ENCODE results near the gene ZFR2.

Gene ZFR2

DNA sequence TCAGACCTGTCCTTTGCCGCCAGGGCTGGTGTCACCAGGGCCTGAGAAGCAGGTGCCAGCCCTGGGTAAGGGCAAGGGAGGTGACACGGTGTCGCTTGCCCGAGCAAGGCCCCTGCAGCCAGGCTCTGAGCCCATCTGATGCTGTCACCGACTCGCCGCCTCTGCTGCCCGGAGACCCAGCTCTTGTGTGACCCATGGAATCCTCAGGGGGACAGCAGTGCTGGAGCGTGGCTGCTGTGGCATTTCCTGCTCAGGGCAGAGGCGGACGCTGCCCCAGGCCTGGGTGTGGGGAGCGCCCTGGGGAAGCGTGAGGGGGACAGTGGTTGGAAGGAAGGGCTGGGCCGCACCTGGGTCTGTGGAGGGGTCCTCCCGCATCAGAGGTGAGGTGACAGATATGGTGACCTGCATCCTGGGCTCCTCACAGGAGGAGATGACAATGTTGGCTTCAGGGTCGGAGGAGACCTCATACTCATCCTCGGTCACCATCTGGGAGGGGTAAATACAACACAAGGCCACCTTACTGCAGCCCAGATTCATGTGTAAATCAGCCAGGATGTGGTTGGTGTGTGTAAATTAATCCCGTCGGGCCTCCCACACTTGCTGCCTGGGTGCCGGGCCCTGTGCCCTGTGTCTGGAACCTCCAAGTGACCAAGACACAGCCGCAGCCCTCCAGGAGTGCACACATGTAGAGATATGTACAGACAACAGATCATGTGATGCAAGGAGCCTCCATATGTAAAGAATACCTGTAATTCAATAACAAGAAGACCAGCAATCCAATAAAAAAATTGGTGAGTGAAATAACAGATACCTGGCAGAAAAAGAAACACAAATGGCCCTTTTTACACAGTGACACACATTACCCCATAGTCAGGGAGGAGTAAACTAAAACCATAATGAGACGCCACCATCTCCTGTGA, 55.1 kb downstream of the ZFR2 start:
- no peak for DNase-seq (ENCODE audit: low spot score)

DNA sequence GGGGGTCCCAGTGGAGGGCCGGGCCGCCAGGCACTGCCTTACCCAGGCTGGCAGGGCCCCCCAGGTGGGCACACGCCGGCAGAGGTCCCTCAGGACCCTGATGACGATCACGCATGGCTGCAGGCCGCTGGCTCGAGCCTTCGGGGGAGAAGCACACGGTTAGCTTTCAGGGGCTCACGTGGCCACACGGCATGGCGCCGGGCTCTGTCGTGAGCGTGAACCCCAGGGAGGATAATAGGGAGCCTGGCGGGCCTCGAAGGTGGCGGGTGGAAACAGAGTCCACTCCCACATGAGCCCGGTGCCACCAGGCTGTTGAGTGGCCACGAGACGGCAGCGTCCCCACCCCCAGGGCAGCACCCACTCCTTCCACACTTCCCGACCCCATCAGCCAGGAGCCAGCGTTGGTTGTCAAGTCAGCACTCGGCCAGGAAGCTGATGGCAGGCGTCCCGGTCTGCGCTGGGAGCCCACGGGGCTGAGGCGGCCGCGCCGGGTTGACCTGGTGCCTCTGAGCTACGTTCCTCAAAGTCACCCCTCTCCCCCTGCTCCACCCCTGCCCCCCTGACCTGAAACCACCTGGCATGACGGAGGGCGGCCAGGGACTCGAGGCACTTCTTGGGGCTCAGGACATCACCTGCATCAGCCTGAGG, 58.0 kb downstream of the ZFR2 start:
- DNase-seq (ENCODE audit: low spot score): no peak

DNA sequence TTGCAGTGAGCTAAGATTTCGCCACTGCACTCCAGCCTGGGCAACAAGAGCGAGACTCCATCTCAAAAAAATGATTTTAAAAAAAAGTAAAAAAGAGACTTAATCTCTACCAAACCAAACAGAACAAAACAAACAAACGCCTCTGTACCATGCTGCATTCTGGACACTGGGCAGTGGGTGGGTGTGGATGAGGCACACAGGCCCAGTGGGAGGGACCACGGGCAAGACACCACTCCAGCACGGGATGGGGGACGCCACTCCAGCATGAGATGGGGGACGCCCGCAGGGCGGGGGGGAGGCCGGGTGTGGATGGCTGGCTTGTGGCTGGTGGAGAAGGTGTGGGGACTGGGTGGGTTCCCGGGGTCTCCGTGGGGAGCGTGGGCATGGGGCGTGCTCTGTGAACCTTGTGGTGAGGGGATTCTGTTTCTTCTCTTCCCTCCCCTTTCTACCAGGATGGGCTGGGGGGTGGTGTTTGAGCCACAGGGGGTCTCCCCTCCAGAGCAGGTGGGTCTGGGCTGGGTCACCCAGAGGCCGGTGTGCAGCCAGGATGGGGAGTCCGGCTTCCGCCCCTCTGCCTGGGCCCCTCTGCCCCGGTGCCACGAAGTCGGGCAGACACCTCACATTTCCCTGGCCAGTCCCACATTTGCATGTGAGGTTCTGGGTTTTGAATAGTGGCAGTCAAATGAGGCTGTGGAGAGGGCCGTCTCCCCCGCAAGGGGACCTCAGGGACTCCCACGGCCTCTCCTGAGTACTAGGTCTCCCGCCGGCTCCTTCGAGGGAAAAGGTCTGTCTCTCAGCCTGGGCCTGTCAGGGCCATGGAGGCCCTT, 58.7 kb downstream of the ZFR2 start:
- no peak for DNase-seq (ENCODE audit: low spot score)

DNA sequence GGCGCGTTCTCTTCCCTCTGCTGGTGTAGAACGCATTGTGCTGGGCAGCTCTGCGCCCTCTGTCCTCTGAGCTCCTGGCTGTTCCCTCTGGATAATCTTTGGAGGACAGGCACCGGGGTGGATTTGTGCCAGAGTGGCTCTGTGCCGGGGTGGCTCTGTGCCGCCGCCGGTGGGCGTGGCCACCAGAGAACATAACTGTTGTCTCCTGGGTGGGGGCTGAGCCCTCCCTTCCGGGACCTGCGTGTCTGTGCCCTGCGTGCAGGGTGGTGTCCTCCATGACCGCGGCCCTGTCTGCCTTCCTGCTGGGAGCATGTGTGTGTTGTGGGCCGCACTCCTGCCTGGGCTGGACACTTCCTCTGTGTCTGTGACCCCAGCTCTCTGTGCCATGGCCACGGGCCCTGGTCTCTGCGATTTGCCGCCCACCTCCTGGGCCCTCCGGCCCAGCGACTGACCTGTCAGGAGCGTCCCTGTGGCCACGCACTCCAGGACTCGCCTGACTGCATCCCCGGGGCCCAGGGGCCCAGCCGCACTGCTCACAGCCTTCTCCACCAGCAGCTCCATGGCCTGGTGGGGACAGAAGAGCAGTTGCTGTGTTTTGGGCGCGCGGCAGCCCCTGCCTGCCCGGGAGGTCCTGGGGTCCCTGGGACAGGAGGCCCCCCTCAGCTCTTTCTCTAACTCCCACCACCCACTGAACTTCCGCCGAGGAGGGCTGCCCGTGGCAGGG, 60.3 kb downstream of the ZFR2 start:
- no peak for DNase-seq (ENCODE audit: low spot score)

DNA sequence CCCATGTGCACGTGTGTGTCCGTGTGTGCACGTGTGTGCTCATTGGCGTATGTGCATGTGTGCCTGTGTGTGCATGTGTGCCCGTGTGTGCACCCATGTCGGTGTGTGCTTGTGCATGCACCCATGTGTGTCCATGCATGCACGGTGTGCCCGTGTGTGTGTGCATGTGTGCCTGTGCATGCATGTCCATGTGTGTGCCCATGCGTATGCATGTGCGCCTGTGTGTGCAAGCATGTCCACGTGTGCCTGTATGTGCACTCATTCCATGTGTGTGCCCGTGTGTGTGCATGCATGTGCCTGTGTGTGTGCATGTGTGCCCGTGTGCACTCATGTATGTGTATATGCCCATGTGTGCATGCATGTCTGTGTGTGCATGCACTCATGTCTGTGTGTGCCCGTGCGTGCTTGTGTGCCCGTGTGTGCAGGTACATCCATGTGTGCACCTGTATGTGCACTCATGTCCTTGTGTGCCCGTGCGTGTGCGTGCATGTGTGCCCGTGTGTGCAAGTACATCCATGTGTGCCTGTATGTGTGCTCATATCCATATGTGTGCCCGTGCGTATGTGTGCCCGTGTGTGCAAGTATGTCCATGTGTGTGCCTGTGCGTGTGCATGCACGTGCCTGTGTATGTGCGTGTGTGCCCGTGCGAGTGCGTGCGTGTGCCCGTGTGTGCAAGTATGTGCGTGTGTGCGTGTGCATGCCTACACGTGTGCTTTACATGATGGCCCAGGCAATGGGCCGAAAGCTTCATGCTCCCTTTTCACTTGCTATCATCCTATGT, 61.1 kb downstream of the ZFR2 start:
- DNase-seq (ENCODE audit: low spot score): no peak

DNA sequence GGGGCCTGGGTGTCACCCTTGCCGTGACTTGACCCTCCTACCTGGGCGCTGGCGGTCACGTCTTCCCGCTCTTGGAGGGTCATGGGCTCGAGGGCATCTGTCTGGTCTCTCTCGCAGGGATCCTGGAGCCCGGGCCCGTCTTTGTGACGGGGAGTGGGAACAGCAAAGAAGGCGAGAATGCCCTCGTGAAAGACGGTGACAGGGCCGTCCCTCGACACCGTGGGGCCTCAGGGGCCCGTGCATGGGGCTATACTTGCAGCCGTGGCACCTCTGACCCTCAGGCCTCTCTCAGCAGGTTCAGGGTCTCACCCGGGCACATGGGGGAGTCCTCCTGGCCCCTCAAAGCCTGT, 61.7 kb downstream of the ZFR2 start:
- no peak for DNase-seq (ENCODE audit: low spot score)

DNA sequence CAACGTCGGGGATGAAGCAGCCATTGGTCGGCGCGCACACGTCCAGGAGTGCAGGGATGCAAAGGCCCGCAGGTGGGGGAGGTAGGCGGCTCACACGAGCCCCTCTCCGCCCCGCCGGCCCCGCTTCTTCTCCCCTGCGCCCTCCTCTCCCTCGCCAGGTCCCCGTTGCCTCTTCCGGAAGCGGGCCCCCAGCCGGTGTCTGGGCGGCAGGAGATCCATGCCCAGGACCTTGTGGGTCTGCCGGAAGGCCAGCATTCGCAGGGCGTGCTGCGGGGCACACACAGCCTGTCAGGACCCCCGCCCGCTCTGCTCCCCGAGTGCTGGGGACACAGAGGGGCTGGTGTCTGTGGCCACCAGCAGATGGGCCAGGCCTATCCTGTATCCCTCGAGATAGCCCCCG, 63.0 kb downstream of the ZFR2 start:
- no peak for DNase-seq (ENCODE audit: low spot score)

DNA sequence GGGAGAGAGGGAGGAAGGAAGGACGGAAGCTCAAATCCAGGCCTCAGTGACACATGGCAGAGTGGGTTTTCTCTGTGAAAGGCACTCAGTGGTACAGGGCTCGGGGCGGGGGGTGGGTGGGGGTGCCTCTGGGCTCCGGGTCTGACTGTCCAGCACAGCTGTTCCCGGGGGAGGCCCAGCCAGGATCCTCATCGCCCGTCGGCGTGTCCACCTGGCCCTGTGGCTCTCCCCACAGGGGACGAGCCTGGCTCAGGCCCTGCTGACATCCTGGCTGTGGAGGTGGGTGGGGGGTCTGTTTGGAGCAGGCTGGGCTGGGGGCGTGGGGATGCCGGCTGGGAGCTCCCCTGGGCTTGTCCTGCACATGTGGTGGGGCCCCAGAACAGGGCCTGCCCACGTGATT, 64.4 kb downstream of the ZFR2 start:
- DNase-seq (ENCODE audit: low spot score): no peak

DNA sequence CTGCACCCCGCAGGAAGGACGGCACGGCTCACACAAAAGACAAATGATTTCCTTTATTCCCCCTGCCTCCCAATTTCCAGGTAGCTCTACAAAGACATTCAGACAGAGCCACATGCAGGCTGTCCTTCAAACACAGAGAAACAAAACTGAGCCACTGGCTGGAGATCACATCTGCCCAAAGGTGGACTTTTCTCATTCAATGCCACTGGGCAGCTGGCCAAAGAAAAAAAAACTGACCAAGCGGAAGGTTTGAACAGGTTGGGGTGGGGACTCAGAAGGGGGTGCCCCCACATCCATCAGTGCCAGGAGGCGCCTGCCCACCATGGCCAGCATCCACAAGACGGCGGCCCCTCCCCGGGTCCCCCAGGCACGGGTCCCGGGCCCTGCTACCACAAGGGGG, 64.9 kb downstream of the ZFR2 start:
- no peak for DNase-seq (ENCODE audit: low spot score)

DNA sequence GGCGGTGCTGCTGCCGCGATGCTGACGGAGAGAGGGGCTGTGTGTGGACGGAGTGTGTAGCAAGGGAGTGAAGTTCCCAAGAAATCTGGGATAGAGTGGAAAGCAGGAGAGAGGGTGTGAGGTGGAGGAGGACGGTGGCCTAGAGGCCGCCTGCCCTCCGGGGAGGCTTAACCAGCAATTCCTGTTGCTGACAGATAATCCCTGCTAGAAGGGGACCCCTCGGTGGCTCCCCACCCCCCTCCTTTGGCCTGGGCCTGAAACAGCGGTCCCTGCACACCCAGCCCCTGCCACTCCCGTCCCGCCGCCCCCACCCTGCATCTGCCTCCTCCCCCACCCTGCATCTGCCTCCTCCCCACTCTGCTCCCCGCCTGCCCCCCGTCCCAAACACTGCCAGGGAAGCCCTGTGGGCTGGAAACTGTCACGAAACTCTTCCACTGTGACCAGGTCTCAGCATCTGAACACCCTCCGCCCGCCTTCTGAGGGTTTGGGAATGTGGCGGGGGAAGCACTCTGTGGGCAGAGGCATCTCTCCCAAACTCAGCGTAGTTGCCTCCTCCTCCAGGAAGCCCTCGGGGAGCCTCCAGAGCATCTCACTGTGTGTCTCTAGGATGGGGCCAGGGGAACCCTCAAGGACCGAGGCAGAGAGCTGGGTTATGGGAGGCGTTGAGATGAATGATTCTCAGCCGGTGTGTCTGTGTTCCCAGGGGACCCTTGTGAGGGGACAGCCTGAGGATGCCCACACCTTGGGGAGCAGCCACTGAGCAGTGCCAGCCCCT, 65.5 kb downstream of the ZFR2 start:
- DNase-seq (ENCODE audit: low spot score): no peak

DNA sequence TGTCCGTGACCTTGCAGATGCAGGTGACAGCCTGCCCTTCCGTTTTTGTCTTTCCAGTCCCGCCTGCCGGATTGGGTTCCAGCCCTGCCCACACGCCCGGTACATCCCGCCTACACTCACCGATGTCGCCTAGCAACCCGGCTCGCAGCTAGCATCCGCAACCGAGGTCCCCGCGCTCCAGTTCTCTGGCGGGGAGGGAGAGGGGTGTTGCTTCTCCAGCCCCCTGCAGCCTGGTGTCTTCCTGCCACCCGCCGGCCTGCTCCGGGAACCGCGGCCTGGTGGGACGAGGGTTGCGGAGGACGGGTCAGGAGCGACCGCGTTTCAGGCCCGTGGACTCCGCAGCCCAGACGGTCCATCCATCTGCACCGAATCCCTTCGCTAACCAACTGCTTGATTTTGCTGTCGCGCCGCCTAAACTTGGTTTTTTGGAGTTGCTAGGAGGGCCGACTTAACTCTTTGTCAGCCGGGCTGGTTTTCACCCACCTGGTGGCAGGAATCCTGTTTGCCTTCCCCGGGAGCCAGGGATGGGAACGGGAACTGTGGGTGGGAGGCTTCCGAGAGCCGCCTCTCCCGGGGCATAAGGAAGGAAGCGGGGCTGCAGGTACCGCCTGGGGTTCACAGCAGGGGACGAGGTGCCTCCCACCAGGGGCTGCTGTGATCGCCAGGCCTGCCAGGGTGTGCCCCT, 67.3 kb downstream of the ZFR2 start:
- peak; percentile 64 for DNase-seq (ENCODE audit: low spot score)

DNA sequence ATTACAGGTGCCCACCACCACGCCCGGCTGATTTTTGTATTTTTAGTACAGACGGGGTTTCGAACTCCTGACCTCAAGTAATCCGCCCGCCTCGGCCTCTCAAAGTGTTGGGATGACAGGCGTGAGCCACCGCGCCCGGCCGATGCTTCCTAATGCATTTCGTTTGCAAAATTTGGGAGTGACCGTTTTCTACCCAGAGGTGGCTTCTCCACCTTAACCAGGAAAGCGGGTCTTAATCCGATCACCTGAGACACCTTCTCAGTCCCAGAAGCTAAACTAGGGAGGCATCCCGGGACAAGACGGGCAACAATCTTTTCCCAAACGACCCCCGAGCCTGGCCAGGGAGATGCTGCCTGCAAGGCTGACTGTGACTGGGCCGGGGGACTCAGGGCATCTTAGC, 67.8 kb downstream of the ZFR2 start:
- DNase-seq (ENCODE audit: low spot score): no peak

DNA sequence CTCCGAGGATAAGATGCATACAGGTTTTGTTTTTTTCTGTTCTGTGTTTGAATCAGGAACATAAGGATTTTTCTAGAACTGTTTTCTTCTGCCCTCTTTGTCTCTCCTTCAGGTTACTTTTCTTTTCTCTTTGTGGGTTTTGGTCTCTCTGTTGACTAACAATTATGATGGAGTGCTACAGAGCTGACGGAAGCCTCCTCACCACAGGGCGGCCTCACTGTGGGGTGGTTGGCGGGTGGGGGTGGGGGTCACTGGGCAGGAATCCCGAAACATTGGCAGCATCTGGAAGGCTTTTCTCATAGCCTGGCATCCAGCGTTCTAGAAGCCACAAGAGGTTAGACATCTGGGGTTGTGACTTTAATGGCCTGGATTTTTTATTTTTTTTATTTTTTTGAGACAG, 70.7 kb downstream of the ZFR2 start:
- DNase-seq (ENCODE audit: low spot score): no peak

DNA sequence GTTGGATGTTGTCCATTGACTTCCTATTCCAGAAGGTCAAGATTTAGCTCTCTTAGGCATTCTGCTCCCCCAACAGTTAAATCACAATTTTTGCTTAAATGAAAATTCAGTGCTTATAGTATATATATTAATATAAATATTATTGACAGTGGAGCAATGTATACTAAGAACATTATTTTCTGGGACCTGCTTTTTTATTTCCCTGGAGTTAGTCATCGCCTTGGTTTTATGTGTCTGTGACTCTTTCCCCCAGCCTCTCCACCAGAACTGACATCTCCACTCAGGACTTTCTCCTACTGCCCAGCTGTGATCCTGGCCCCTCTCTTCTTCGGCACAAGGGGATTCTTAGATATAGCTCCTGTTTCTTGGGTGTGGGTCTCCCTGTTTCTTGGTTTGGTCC, 72.5 kb downstream of the ZFR2 start:
- no peak for DNase-seq (ENCODE audit: low spot score)

DNA sequence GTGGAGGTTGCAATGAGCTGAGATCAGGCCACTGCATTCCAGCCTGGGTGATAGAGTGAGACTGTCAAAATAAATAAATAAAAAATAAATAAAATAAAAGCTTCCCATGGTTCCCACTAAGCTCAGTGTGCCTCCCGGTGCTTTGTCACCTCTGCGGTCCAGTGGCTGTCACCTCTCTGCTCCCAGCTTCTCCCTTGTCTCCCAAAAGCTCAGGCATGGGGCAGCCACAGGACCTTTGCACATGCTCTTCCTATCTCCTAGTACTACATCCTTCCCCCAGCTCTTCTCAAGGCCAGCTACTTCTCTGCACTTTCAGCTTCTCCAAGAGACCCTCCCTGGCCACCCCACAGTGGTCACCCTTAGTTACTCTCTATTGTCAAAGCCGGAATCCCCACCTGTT, 75.0 kb downstream of the ZFR2 start:
- DNase-seq (ENCODE audit: low spot score): no peak

DNA sequence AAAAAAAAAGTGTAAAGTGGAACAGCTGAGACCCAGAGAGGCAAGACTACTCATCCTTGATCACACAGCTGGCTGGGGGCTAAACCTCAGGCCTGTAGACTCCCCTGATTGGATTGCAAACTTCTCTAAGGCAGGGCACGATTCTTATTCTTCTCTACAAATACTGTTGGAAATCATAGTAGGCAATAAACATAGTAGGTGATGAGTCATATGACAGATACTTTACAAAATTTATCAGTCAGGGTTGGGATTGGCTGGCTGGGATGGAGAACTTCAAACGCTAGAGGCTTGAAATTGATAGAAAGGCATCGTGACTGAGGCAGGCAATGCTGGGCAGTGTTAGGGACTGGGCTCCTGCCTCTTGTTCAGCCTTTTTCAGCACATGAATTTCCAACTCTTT, 76.7 kb downstream of the ZFR2 start:
- no peak for DNase-seq (ENCODE audit: low spot score)

DNA sequence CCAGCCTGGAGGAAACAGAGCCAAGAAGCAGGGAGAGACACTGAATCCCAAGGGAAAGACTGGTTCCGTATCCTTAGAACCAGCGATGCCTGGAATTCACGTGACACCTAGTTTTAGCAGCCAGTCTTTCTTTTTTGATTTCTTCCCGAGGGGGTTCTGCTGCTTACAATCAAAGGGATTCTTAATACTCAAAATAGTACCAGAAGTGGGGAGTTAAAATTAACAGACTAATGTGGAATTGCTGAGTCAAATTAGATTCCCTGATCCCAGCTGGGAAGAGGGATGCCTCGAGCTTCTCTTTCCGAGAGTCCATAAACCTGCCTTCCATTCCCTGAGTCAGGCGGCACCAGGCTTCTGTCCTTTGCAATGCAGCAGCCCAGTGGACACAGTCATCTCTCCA, 77.9 kb downstream of the ZFR2 start:
- DNase-seq (ENCODE audit: low spot score): no peak

DNA sequence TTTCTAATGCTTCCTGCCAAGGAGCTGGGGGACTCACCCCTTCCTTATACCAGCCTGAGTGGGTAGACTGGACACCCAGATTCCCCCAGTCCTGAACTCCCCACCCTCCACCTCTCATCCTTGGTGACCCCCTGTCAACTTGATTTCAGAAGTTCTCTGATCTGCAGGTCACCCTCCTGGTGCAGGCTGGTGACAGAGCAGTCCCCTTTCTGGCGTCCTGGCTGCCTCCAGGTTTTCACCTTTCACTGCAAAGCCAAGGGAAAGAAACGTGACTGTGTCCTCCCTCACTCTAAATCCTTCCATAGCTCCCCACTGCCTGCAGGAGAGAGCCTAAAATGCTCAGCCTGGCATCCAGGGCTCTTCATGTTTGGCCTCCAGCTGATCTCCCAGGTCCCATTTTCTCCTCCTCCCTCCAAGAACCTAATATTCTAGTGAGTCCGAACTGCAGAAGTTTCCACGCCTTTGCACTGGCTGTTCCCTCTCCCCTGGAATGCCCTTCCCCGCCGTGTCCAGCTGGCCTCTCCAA, 78.6 kb downstream of the ZFR2 start:
- no peak for DNase-seq (ENCODE audit: low spot score)

DNA sequence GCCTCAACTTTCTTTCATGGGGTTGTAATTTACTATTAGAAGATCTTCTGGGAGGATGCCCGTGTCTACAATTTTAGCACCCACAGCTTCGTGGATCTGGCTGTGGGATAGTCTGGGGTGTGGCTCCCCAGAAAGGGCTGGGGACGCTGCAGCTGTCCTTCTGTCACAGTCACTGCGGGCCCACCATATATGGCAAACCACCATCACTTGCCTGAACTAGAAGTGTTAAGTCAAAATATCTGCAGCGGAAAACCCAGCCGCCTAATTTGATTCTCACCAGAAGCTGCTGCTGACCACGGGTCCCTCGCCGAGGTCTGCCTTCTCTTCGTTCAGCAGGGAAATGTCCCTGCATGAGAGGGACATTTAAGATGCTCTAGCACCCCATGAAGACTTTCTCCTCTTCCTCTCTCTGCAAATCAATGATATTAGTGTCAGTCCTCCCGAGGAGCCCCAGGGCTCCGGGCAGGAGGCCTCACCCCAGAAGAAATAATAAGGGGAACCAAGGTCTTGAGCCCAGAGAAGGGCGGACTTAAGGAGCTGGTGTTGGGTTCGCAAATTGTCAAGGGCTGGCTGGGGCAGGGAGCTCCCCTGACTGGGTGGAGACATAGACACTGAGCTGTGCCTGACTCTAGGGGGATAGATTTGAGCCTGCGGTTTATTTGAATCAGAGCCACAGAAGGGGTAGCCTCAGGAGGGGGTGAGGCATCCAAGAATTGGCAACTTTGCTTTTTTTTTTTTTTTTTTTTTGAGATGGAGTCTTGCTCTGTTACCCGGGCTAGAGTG, 79.7 kb downstream of the ZFR2 start:
- no peak for DNase-seq (ENCODE audit: low spot score)

All from AG20443 (cell line).